ENCODE measurements around the gene PTGDS. TPM values are rescaled to one million over a fixed set of nuclear protein-coding genes. Genes with fewer than 3 reads are reported as not detected.

The PTGDS gene
- total and polyA plus RNA-seq, 2 donors (not counting 1 experiment from before 2014, with no cell fraction given): 0.13 TPM; not detected in 1

DNA sequence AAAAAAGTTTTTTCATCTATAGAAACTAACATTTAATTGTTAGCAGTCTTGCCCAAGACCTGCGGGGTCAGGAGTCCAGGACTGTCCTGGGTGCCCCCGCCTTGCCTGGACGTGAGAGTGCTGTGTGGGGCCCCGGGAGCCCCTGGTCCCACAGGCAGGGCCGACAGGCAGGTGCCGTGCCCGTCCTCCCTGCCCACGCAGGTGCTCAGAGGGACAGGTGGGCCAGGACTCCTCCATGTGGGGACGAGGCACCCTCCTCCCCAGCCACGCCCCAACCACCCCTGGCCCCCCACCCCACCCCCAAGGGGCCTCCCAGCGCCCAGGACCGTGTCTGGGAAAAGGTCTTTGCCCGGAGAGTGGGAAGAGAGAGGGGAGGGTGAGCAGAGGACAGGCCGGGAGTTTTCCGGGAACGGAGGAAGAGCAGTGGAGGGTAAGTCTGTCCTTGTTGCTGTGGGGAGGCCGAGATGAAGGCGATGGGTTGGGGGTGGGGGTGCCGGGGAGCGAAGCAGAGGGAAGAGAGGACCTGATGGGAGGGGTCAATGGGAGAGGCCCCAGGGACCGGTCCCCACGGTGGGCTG is 28.0 kb upstream of the PTGDS start:
- no peaks in the 10 kb centered on the region for H3K36me3 ChIP-seq (replicated peaks in 1 of 2; ENCODE audit: control extremely low read depth in 1 of 2, control insufficient read depth in 1 of 2, extremely low read depth in 1 of 2, insufficient read depth in 2 of 2, low read length in 1 of 2)
- H3K4me1 Mint-ChIP-seq: peaks cover 12% of the 10 kb centered on the region
- intact Hi-C loops (cut with micrococcal nuclease): no loop called here
- H3K27ac Mint-ChIP-seq: peak overlapping the region; percentile 83
- no peaks in the 10 kb centered on the region for H3K9me3 ChIP-seq (ENCODE audit: control extremely low read depth in 1 of 3, control insufficient read depth in 2 of 3, insufficient read depth in 1 of 3, low read length in 2 of 3)
- ATAC-seq (ENCODE audit: low read depth) (no peak), DNase-seq (no peak)
- H3K9me3 Mint-ChIP-seq (ENCODE audit: insufficient read depth): no peaks in the 10 kb centered on the region
- no peaks in the 10 kb centered on the region for H4K20me1 ChIP-seq (ENCODE audit: control insufficient read depth, insufficient read depth, low read length, poor library complexity, severe bottlenecking)
- H3K4me3 Mint-ChIP-seq: peak overlapping the region; percentile 88
- H3K4me3 ChIP-seq (ENCODE audit: control extremely low read depth in 1 of 5, extremely low read depth in 1 of 5, insufficient read depth in 1 of 5, low read depth in 2 of 5, low read length in 4 of 5): peak overlapping the region in 4 of 5 experiments; percentile 49 to 65 (median 58)
- H3K9ac ChIP-seq (ENCODE audit: low read length): peak overlapping the region; percentile 66
- peak overlapping the region; percentile 94 for H3K4me2 ChIP-seq (replicated peaks; ENCODE audit: low read depth, low read length, poor library complexity, severe bottlenecking)
- no peaks in the 10 kb centered on the region for H3K79me2 ChIP-seq (ENCODE audit: control insufficient read depth, insufficient read depth, low read length)
- H2AFZ ChIP-seq (ENCODE audit: insufficient read depth, low read depth, low read length, poor library complexity, severe bottlenecking): peak overlapping the region; percentile 94
- POLR2A ChIA-PET: interaction anchor here (0.7 kb wide), 4 partner anchors 10 to 724 kb away, joined by 3 to 7 read pairs (median 3); no protein-coding TSS in a partner anchor
- peak overlapping the region; percentile 41 to 72 for H3K27ac ChIP-seq (ENCODE audit: low read length in 2 of 2)
- CTCF ChIA-PET: interaction anchor here (1.0 kb wide), 3 partner anchors 80 to 86 kb away, joined by 3 to 5 read pairs (median 4); partner anchors contain the start of gene FUT7
- no peak for TF ChIP-seq EZH2 (IDR thresholded peaks at IDR 0.05; ENCODE audit: borderline replicate concordance, insufficient read depth, low read depth, low read length, poor library complexity, severe bottlenecking)
- TF ChIP-seq, protein P1, sequence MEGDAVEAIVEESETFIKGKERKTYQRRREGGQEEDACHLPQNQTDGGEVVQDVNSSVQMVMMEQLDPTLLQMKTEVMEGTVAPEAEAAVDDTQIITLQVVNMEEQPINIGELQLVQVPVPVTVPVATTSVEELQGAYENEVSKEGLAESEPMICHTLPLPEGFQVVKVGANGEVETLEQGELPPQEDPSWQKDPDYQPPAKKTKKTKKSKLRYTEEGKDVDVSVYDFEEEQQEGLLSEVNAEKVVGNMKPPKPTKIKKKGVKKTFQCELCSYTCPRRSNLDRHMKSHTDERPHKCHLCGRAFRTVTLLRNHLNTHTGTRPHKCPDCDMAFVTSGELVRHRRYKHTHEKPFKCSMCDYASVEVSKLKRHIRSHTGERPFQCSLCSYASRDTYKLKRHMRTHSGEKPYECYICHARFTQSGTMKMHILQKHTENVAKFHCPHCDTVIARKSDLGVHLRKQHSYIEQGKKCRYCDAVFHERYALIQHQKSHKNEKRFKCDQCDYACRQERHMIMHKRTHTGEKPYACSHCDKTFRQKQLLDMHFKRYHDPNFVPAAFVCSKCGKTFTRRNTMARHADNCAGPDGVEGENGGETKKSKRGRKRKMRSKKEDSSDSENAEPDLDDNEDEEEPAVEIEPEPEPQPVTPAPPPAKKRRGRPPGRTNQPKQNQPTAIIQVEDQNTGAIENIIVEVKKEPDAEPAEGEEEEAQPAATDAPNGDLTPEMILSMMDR (IDR thresholded peaks at IDR 0.05): no peak
- no peaks in the 10 kb centered on the region for H3K27me3 ChIP-seq (replicated peaks in 1 of 4; ENCODE audit: control extremely low read depth in 1 of 4, control insufficient read depth in 3 of 4, insufficient read depth in 4 of 4, low read length in 3 of 4)
- 13% methylated on average over 18 of the region's 22 CpGs for WGBS (ENCODE audit: insufficient coverage)
- H3K27me3 Mint-ChIP-seq: no peaks in the 10 kb centered on the region
- H3K4me1 ChIP-seq (ENCODE audit: control insufficient read depth in 2 of 2, insufficient read depth in 2 of 2, low read length in 2 of 2): peaks cover 10 to 19% of the 10 kb centered on the region in 2 donors

Data from B cell (primary cell).